HG03175 (cell line): ENCODE data around the gene CCSAP.

Experiments
- ATAC-seq: cut with Tn5 transposase; IDR thresholded peaks from one replicate; pipeline ENCODE4 v1.9.1; 2021; ENCODE audit warnings: mild to moderate bottlenecking, moderate library complexity; ENCODE audit not compliant: unreplicated experiment

Gene CCSAP

GRCh38 chr1:229326601-229327000 is 16.2 kb downstream of the CCSAP start:
- no peak for ATAC-seq

- ATAC-seq: no peak
Observed at GRCh38 chr1:229325853-229326487, 16.9 kb downstream of the CCSAP start.

GRCh38 chr1:229325401-229325800 is 17.4 kb downstream of the CCSAP start:
- ATAC-seq: no peak

GRCh38 chr1:229323885-229324553 is 18.8 kb downstream of the CCSAP start:
- no peak for ATAC-seq

- ATAC-seq: no peak
Observed at GRCh38 chr1:229323201-229323600, 19.6 kb downstream of the CCSAP start.

GRCh38 chr1:229319487-229319886 is 23.4 kb downstream of the CCSAP start:
- no peak for ATAC-seq

- ATAC-seq: no peak
Observed at GRCh38 chr1:229318056-229318455, 24.8 kb downstream of the CCSAP start.

GRCh38 chr1:229316166-229316565 is 26.7 kb downstream of the CCSAP start:
- no peak for ATAC-seq

GRCh38 chr1:229310833-229311232 is 32.0 kb downstream of the CCSAP start:
- no peak for ATAC-seq

- no peak for ATAC-seq
Observed at GRCh38 chr1:229309684-229310083, 33.2 kb downstream of the CCSAP start.

- no peak for ATAC-seq
Observed at GRCh38 chr1:229309074-229309473, 33.8 kb downstream of the CCSAP start.

- ATAC-seq: no peak
Observed at GRCh38 chr1:229305392-229305791, 37.5 kb downstream of the CCSAP start.

GRCh38 chr1:229303855-229304254 is 39.0 kb downstream of the CCSAP start:
- ATAC-seq: no peak

- no peak for ATAC-seq
Observed at GRCh38 chr1:229302740-229303139, 40.1 kb downstream of the CCSAP start.

- ATAC-seq: no peak
Observed at GRCh38 chr1:229300099-229300757, 42.6 kb downstream of the CCSAP start.

- ATAC-seq: no peak
Observed at GRCh38 chr1:229298887-229299503, 43.9 kb downstream of the CCSAP start.

GRCh38 chr1:229298420-229298819 is 44.4 kb downstream of the CCSAP start:
- no peak for ATAC-seq

GRCh38 chr1:229297746-229298145 is 45.1 kb downstream of the CCSAP start:
- ATAC-seq: no peak

- ATAC-seq: no peak
Observed at GRCh38 chr1:229296541-229296941, 46.3 kb downstream of the CCSAP start.

GRCh38 chr1:229295745-229296144 is 47.1 kb downstream of the CCSAP start:
- no peak for ATAC-seq

- ATAC-seq: no peak
Observed at GRCh38 chr1:229293528-229294204, 49.2 kb downstream of the CCSAP start.
